ENCODE results near the gene UBASH3B.

GRCh38 chr11:122758339-122758738 is 102.8 kb downstream of the UBASH3B start:
- TF ChIP-seq CTCF (IDR thresholded peaks at IDR 0.05) (no peak), EP300 (IDR thresholded peaks at IDR 0.05) (no peak), POLR2A (IDR thresholded peaks at IDR 0.05) (no peak)
